GM23248 (cell line): Measurements from ENCODE around the gene LY6G6C.

ENCODE experiments used
- EZH2 ChIP-seq: fragments of 200-600 bp; sonication (generic); IDR thresholded peaks from 2 replicates; pipeline ENCODE4 v1.6.1; 2018; ENCODE audit warnings: antibody characterized with exemption, mild to moderate bottlenecking; ENCODE audit not compliant: insufficient read depth, poor library complexity, severe bottlenecking
- EZH2phosphoT487 ChIP-seq: fragments of 200-600 bp; sonication (generic); IDR thresholded peaks from 2 replicates; pipeline ENCODE4 v1.6.1; 2018; ENCODE audit warnings: antibody characterized with exemption, moderate library complexity, mild to moderate bottlenecking, low read depth; ENCODE audit not compliant: insufficient read depth

- TF ChIP-seq EZH2: no peak
- TF ChIP-seq EZH2phosphoT487: no peak
Measured at GRCh38 chr6:31691564-31692108, 29.9 kb downstream of the LY6G6C start.
